Activated naive CD8-positive, alpha-beta T cell treated with anti-CD3 and anti-CD28 coated beads, Interleukin-2, amount 50 U/mL, for 16 hours (primary cell): ENCODE data around the gene SORCS1.
"Not testable (repeated sequence)": the region's sequence is repeated elsewhere in the genome, so short reads cannot be mapped to it uniquely, and the experiment has no call there.

Experiments
- DNase-seq: peaks from one replicate; pipeline ENCODE4 v3.0.0-alpha.2; 2020; ENCODE audit warnings: low read depth, low spot score

SORCS1 gene

DNA sequence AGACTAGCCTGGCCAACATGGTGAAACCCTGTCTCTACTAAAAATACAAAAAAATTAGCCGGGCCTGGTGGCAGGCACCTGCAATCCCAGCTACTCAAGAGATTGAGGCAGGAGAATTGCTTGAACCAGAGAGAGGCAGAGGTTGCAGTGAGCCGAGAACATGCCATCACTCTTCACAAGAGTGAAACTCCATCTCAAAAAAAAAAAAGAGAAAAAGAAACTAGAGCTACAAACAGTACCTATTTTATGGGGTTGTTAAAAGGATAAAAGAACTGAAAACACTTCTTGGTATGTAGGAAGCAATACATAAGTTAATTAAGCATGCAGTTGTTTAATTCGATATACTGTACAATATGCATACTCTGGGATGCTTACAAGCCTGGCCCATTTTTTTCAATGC lies 216.9 kb downstream of the SORCS1 start:
- DNase-seq, result no peak

DNA sequence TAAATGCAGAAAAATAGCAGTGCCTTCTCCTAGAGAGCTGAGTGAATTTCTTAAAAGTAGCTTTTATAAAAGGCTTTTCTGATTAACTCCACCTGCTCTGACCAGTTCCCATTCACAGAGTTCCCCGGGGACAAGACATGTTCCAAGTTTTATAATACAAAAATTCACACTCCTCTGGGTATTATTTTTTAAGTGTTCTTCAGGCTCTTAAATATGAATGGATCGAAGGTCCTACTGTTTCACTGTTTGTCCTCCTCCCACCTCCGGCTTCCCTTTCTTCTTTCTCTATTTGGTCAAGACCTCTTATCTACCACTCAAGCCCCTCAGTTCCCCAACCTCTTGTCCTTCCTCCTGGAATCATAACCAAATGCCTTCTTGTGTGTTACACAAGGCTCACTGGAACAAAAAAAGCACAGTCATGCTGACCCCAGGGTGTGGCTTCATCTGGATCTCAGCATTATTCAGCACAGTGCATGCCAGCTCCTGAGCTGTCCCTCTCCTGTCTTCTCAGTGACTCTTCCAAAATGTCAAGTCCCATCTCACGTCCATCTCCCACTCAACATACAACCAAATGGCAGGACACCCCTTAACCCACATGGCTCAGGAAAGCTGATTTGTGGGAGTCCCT lies 222.4 kb downstream of the SORCS1 start:
- DNase-seq, result no peak

DNA sequence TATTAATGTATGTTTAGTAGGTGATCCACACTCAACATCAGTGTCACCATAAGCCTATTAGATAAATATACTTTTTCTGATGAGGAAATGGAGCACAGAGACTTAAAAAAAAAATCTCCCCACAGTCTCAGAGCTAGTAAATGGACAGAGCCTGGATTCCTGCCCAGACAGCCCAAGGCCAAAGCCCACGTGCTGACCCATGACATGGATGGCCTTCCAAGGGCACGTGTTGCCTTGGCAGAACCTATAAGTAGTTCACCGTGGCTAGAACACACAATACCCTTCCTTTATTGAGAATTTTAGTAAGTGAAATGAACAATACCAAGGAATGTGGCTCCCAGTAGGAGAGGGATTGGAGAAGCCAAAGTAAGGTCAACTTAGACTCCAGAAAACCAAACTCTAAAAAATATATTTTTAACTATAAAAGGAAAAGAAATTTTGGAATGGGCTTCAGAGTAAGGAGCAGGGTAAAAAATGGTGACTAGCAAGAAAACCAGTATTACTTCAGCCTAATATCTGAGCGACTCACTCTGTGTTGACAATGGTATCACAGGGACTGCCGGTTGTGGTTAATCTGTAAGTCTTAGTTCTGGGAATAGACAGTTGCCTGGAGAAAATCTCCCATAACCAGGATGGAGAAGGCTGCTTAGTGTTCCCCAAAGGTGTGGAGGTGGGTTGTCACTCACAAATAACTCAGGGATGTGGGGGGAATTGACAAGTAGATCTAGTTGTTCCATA lies 223.0 kb downstream of the SORCS1 start:
- no peak for DNase-seq

DNA sequence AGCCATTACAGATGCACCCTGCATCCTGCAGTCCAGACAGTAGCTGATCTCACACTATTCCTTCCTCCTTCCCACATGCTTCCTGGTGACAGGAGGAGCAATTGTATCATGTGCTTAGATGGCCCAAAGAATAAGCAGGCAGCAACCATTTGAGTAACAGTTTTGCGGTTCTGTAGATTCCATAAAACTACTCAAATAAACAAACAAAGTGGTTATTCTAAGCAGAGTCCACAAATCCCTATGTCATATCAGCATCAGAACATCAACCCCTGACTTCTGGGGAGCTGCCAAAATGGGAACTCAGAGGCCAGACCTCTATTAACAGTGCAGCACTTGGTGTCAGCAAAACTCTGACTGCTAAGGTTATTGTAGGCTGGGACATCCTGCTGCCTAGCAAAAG lies 226.0 kb downstream of the SORCS1 start:
- DNase-seq, result no peak

DNA sequence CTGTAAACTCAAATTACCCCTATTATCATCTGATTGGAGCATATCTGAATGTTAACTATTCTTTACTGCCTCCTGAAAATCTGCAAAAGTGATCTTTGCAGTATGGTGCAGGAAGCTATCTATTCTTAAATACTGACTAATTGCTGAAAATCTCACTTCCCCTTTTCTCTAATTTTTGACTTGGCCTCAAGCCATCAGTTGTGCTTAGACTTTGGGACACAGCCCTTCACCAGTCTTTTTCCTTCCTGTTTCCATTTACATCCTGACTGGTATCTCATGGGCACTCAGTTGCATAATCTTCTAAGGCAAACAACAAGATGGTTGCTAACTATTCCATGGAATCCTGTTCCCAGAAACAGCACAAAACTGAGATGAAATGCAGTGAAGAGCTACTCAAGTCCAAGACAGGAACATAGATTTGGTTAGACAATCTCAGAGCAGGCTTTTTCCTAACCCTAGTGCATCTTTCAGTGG lies 228.5 kb downstream of the SORCS1 start:
- no peak for DNase-seq

DNA sequence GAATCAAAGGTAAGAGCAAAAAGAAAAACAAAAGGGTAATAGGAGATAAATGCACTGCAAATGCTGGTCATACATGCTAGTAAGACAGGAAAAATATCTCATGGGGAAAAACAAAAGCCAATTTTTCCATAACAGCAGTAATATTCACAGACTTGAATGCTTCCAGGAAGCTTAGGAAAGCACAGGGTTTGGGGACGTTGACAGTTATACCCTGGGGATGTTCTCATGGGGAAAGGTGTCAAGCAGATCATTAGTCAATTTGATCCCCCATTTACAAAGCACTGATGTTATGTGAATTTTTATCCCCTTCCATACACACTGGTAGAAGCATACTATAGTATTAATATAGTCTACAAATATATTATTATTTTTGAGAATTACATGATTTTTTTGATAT lies 232.7 kb downstream of the SORCS1 start:
- no peak for DNase-seq

DNA sequence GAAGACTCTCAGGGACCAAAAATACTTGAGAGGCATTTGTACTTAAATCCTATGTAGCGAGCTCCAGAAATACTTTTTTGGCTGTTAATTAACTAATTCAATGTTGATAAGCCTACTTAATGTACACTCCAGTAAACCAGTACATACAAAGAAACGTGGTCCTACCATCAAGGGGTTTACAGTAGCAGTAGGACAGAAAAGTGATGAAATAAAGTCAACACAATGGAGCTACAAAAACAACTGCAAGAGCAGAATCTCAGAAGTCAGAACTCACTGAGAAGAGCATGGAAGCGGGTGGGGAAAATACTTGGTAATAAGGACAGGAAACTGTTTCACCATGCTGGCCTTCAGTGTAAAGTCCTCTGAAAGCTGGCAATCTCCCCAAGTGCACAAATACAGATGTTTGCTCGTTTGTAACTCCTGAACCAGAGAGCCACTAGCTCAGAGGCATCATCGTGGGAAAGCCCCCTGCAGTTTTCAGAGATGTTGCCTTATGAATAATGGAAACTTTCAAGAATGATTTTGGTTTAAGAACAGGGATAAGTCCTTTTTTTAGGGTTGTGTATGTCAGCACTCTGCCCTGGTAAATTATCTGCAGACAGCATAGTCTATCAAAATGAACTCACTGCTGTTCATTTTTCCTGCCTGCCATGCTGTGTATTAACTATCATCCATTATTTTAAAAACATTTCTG lies 233.2 kb downstream of the SORCS1 start:
- DNase-seq, result no peak

DNA sequence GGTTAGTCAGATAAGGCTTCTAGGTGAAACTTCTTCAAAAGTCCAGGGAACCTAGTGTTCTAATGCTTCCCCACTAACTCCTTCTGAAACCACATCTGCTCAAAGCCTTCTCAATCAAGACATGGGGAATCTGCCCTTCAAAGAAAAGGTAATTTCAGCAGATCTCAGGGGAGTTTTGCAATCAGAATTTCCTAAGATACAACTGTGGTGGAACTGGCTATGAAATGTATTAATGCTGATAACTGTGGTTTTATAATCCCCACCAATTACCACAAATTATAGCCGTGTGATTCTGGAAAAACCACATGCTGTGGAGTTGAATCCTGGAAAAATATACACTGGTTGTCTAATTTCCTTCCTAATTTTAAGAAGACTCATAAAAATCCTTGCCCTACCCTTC lies 233.8 kb downstream of the SORCS1 start:
- no peak for DNase-seq

DNA sequence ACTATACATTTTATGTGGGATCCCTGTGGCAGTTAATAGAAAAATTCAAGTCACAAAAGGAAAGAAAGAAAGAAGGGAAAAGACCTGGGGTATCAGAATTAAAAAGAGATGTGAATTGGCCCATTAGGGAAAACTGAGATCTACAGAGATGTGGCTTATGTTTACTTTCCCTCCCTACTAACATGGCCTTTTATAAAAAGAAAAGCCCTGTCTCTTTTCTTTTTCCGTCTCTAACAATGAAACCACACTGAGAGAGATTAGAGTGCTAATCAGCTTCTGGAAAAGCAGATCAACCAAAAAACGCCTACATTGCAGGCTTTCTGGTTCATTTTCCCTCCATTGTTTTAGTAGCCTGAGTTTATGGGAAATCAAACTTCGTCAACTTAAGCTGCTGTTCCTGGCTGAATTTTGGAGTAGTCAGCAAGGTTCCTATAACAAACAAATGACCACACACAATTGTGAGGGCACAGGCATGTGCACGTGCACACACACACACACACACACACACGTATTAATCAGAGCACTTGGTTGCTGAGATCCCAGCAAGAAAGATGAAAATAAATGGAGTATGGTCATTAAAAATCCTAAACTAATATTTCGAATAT lies 235.1 kb downstream of the SORCS1 start:
- no peak for DNase-seq

DNA sequence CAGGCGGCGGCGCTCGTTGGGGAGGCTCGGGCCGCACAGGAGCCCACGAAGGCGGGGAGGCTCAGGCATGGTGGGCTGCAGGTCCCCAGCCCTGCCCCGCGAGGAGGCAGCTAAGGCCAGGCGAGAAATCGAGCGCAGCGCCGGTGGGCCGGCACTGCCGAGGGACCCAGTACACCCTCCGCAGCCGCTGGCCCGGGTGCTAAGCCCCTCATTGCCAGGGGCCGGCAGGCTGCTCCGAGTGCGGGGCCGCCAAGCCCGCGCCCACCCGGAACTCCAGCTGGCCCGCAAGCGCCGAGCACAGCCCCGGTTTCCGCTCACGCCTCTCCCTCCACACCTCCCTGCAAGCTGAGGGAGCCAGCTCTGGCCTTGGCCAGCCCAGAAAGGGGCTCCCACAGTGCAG lies 236.4 kb downstream of the SORCS1 start:
- not testable (repeated sequence) for DNase-seq

DNA sequence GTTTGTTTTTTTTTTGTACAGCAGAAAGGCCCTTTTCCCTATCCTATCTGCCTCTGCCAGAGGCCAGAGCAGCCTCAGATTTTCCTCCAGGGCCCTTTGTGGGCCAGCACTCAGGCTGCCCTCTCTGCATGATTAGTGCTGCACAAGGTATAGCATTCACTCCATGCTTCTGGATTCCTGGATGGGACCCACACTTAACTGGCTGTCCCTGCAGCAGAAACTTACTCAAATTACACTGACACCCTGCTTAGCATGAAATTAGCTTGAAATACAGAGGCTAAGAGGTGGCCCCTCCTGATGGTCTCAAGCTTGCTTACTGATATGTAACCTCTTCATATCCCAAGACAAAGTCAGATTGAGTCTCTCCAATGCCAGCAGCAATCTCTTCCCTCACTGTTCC lies 239.3 kb downstream of the SORCS1 start:
- no peak for DNase-seq

DNA sequence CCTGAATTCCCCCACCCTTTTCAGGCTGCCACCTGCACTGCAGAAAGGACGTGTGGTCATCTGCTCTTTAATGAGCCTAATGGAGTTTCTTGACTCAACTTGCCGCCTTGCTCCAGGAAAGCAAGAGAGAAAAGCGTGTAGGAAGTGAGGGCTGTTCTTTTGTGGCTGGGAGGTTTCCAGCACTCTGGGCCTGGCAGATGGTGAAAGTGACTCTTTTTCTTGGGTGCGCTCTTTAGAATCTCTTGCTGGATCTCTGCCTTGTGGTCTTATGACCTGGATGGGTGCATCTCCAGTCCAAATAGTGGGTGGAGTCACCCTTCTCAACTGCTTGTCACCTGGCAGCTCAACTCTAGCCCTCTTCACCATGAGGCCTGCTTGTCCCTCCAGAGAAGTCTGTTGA lies 244.0 kb downstream of the SORCS1 start:
- no peak for DNase-seq

DNA sequence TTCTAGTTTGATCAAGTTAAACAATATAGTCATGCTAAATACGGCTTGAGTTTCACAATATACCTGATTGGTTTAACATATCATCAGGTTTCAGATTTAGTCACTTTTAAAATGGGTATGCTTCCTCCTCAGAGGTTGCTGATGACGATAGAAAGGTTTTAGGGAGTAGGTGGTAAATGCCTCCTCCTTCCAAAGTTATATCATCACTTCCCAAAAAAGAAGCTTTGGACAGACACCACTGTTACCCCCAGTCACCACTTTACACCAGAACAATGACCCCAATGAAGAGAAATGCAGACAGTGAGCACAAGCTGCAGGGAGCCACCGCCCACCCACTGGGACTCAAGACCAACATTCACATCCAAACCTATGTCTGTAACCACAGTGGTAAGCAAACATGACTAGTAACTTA lies 244.6 kb downstream of the SORCS1 start:
- no peak for DNase-seq

DNA sequence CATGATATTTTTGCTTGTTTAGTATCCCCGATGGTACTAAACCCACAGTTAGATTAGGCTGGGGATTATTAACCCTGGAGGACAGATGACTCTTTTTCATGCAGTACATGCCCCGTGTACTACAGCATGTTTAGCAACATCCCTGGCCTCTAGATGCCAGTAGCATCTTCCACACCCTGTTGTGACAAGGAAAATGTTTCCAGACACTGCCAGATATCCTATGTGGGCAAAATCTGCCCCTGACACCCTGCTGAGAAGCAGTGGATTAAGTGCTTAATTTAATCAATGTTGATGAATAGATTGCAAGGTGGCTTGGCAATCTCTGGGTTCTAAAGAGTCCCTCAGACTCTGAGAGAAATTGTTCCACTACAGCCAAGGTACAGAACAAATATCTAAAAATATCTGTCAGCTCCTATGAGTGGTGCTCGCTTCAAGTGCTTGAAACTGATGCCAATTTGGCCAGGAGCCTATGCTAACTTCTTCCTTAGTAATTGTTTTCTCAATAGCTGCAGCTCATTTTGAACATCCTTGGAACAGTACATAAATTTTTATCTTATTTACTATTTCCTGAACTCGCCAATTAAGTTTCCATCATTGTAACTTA lies 247.0 kb downstream of the SORCS1 start:
- DNase-seq, result no peak

DNA sequence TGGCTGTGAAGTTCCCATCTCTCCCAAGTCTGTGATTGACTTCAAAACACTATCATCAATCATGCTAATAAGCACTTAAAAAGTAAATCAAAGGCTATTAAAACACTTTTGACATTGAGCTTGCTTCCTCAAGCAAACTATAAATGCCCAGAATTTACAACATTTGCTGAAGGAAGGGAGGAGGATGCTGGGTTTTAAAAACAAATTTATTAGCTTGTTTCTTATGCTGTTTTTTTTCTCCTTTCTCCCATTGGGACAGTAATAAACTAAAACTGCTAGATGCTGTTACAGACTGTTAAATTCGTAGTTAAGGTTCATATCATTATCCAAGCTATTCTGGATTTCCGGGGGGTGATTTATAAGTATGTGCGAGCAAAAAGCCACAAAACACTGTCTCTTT lies 250.5 kb downstream of the SORCS1 start:
- DNase-seq, result no peak

DNA sequence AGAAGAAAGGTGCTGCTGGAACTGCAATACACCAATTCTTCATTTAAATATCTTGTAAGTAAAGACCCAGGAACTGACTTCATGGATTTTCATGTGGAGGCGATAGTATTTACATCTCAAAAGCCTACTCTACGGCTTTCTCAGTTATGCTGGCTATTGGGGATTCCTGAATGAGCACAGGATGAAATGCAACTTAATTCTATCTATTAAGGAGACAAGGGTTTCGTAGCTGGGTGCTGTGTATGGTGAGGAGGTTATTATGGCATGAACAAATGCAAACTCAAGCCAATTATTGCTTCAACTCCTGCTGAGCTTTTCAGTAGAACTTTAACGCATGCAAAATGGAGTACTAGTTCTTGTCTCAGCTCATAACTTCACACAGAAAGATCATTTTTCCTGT lies 251.2 kb downstream of the SORCS1 start:
- no peak for DNase-seq

DNA sequence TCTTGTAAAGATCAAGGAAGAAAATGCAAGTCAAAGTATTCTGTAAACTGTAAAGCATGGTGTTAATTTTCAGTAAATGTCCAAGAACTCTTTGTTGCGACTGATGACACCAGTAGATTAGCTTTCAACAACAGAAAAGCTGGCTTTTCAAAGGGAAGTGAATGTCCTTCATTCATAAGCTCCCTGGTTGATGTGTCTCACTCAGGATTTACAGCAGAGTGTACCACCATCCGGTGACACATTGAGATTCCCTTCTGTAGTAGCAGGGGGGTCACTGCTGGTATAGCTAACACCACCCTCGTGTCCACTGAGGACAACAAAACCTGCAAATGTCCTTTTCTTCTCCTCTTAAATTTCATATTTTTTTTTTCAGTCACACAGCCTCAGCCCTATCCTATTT lies 253.4 kb downstream of the SORCS1 start:
- no peak for DNase-seq

DNA sequence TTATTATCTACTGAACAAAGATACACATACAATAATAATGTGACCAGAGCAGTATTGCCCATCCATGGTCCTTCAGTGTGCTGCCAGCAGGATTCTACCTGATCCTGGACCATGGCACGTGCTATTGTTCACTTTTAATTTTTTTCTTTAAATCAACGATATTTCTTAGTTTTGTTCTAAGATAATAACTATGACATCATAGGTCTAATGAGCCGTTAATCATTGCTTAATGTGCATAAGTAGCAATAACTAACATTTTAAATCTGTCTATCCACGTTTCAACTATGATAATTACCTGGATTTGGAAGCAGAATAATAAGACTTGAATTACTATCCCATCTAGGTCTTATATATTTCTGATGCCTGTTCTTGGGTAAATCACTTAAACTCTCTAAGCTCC lies 253.8 kb downstream of the SORCS1 start:
- no peak for DNase-seq

DNA sequence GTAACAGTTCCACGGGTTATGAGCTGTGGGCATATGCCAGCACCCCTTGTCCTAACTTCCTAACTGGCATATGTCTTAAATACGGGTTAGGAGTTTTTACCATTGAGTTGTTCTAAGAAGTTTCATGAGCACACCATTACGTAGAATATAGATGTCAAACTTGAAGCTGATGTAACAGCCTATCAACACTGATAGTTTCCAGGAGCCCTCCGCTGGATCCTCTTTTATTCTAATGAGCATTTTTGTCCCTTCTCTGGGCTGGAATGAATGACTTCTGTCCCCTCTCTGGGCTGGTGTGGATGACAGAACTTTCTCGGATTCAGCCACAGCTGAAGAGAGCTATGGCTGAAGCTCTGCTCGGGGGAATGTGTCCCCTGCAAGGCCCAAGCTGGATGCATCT lies 256.3 kb downstream of the SORCS1 start:
- DNase-seq, result no peak

DNA sequence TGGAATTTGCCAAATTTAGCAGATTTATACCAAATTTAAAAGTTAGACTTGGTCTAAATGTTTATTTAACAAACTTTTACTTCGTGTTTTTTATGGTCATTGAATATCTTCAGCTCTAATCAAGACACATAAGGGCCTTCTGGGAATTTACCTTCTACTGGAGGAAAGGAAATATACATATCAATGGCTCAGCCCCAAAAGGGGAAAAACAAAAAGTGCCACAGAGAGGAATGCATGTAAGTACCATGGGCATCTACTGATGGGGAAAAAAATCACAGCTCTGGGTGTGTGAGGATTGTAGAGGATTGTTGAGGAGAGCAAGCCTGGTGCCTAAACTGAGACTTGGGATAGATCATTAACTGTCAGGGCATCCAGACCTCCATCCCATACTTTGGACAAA lies 260.3 kb downstream of the SORCS1 start:
- DNase-seq, result no peak

DNA sequence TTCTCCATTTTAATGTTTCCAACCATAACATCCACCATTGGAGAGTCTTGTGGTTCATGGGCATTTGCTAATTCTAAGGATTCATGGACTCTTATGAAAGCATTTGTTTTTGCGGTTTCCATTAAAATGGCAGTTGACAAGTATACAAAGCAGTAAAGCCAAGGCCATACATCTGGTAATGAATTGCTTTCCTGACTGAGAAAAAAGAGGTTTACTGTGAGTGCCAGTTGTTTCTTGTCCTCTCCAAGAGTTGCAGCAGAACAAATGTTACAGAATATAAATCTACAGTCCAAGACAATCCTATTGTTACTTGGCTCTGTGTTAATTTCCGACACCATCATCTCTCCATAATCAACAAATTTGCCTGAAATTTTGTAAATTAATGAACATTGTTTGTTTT lies 261.3 kb downstream of the SORCS1 start:
- DNase-seq, result no peak

DNA sequence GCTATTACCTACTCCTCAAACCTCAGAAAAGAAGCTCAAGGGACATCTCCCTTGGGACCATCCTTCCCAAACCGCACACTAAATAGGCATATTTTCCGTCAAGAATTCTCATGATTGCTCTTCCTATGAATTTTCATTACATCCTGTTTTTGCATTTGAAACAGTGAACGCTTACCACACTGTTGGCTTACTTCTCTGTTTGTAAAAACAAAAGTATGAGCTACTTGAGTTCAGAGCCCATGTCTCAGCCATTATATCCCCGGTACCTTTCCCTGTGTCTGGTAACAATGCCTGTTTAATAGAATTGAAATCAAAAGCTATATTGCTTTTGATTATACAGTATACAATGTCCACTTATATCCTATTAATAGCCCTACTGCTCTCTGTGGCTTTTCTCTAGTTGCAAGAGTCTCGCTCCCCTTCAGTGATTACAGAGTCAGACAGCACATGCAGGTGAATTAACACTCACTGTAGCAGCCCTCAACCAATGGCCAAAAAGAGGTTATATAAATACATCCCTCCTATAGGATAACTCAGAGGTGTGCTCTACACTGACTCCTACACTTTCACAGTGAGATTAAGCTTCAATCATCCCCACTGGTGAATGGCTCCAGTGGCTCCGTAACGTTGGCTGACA lies 264.4 kb downstream of the SORCS1 start:
- DNase-seq, result no peak
